Bronchial epithelial cell (primary cell): ENCODE measurements around the gene CMSS1. TPM values are rescaled to one million over a fixed set of nuclear protein-coding genes. Genes with fewer than 3 reads are reported as not detected.

Experiments used
- DNase-seq: peaks from one replicate; pipeline ENCODE4 v3.0.0-alpha.2; 2010; ENCODE audit warnings: low read depth
- FAIRE-seq: peaks from 2 replicates; lab custom pipeline; 2011; peaks lifted over from hg19 to GRCh38; lab: Jason Lieb, UNC
- H3K27me3 ChIP-seq: 2 replicates; pipeline ENCODE4 v1.5.1; 2011; ENCODE audit warnings: low read length; ENCODE audit not compliant: control insufficient read depth, insufficient read depth
- H3K36me3 ChIP-seq: 2 replicates; pipeline ENCODE4 v1.5.1; 2011; ENCODE audit warnings: low read length; ENCODE audit not compliant: control insufficient read depth, insufficient read depth
- H3K4me3 ChIP-seq: 2 replicates; pipeline ENCODE4 v1.5.1; 2011; ENCODE audit warnings: mild to moderate bottlenecking, low read depth, low read length, control low read depth
- CTCF ChIP-seq: IDR thresholded peaks from 2 replicates; pipeline ENCODE4 v1.5.1; 2011; ENCODE audit warnings: mild to moderate bottlenecking, moderate library complexity, low read length, control low read depth, inconsistent platforms; ENCODE audit not compliant: insufficient read depth, severe bottlenecking
- total RNA-seq: library from RNA; depleted of rRNA; stranded (reverse); fragments of >200 nt; gene quantifications from 2 replicates; pipeline ENCODE4 v1.2.1, GENCODE V29; 2014

CMSS1 gene
- total RNA-seq, 1 donor from 2014 or later = 21.3 TPM

- DNase-seq (peak; percentile 69), FAIRE-seq (no peak)
- no peaks in the 10 kb centered on the region for H3K27me3 ChIP-seq
Observed at GRCh38 chr3:99875929-99876841, 58.5 kb downstream of the CMSS1 start.

GRCh38 chr3:99877031-99877579 lies 59.4 kb downstream of the CMSS1 start:
- no peak for TF ChIP-seq CTCF
- Histone ChIP-seq H3K27me3 (no peaks in the 10 kb centered on the region), H3K4me3 (no peak overlapping the region), H3K36me3 (no peaks in the 10 kb centered on the region)
- FAIRE-seq (no peak), DNase-seq (no peak)

More at GRCh38 chr3:99875929-99876841, 58.5 kb downstream of the CMSS1 start:
- Histone ChIP-seq H3K36me3 (peaks cover 1% of the 10 kb centered on the region), H3K4me3 (peak overlapping the region; percentile 87)
- peak; percentile 4 for TF ChIP-seq CTCF

GRCh38 chr3:99878005-99878404 lies 60.3 kb downstream of the CMSS1 start:
- DNase-seq (peak; percentile 93), FAIRE-seq (no peak)
- Histone ChIP-seq H3K27me3 (no peaks in the 10 kb centered on the region), H3K36me3 (no peaks in the 10 kb centered on the region), H3K4me3 (no peak overlapping the region)
- no peak for TF ChIP-seq CTCF

GRCh38 chr3:99879275-99879674 lies 61.6 kb downstream of the CMSS1 start:
- DNase-seq = no peak
- no peaks in the 10 kb centered on the region for H3K27me3 ChIP-seq
- no peaks in the 10 kb centered on the region for H3K36me3 ChIP-seq
- no peak for TF ChIP-seq CTCF
- H3K4me3 ChIP-seq = no peak overlapping the region
- FAIRE-seq = no peak

- Histone ChIP-seq H3K27me3 (no peaks in the 10 kb centered on the region), H3K36me3 (no peaks in the 10 kb centered on the region), H3K4me3 (no peak overlapping the region)
- DNase-seq (no peak), FAIRE-seq (no peak)
- no peak for TF ChIP-seq CTCF
Observed at GRCh38 chr3:99881121-99881524, 63.5 kb downstream of the CMSS1 start.
